GM18867 (cell line): ENCODE measurements around the gene GALNT8.

Source experiments
- ATAC-seq: cut with Tn5 transposase; IDR thresholded peaks from one replicate; pipeline ENCODE4 v1.9.1; 2021; ENCODE audit warnings: mild to moderate bottlenecking, moderate library complexity; ENCODE audit not compliant: unreplicated experiment

The GALNT8 gene

DNA sequence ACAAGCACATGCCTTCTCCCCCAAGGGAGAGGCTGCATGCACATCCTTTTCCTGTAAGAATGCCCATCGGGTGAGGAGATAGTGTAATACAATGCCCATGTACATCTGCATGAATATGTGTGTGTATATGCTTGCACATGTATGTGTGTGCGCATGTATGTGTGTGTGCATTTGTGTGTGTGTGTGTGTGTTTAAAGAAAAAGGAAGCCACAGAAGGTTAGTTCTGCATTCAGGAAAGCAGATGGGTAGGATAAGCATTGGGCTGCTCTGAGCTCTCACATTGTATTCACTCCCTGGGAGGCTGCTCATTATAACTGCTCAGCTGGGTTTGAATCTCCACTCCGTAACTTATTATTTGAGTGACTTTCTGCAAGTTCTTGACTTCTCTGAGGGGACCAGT lies 74.3 kb downstream of the GALNT8 start:
- no peak for ATAC-seq

DNA sequence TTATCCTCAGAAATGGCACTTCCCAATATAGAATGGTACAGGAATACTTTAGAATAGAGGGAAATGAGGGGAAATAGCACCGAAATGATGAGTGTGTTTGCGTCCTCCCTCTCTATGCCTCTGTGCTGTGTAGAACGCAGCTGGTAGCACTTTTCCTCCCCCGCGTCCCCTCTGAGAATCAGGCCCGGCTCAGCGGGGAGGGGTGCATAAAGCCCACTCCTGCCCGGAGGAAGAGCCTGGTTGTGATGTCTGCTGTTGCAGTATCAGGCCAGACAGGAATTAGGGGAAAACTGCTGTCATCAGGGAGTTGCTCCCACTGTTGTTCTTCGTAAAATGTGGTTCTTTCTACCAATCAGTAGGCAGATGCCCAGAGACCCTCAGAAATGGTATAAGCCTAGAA lies 76.0 kb downstream of the GALNT8 start:
- ATAC-seq: no peak

DNA sequence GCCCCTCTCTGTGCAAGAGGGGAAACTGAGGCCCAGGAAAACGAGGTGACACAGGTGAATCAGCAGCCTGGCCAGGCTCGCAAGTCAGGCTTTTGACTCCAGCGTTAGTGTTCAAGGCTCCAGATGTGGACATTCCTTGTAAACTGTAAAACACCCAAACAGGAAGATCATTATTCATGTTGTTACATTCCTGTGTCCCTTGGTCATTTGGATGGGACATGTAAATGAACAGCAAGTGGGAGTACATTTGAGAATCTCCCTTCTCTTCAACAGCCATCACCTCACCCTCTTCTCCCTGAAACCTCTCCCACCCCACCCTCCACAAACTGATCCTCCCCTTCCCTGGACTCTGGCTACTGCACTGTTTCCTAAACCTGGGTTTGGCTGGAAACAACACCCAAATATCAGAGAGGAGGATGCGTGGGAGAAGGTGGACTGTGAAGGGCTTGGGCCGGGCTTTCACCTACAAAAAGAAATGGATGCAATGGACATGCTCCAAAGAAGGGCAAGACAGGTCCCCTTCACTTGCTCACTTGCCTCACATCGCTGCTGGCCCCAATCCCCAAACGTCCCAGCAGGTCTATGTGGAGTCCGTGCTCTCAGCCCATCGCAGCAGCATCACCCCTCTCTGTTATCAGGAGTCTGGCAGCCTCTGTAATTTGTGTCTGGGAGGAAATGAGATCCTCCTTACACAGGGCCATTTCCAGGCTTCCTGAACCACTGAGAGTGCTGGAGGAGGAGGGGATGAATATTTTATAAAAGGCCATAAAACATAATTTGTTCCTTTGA lies 76.7 kb downstream of the GALNT8 start:
- ATAC-seq: no peak

GRCh38 chr12:4800555-4800954 lies 80.4 kb downstream of the GALNT8 start:
- ATAC-seq: no peak

GRCh38 chr12:4802841-4803240 lies 82.6 kb downstream of the GALNT8 start:
- no peak for ATAC-seq

GRCh38 chr12:4806439-4807115 lies 86.4 kb downstream of the GALNT8 start:
- ATAC-seq: no peak

- no peak for ATAC-seq
These were observed 87.0 kb downstream of the GALNT8 start for GRCh38 chr12:4807116-4807783.

GRCh38 chr12:4807813-4808212 lies 87.6 kb downstream of the GALNT8 start:
- no peak for ATAC-seq

DNA sequence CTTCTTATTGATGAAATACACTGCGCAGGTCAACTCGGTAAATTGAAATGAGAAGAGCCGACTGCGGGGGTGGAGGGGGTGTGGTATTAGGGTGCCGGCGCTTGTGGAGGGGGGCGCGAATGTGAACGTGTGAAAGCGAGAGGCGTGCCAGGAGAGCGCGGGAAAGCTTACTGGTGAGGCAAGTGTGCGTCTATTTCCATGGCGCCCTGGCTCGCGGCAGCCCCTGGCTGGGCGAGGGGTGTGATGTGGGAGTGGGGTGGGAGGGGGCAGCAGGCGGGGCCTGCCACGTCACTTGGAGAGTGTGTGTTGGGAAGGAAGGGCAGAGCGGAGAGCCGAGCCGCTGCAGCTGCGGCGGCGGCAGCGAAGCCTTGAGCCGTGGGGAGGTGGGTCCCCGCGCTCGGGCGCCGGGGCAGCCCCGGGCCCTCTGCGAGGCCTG lies 88.8 kb downstream of the GALNT8 start:
- ATAC-seq: no peak

GRCh38 chr12:4809449-4810218 lies 89.4 kb downstream of the GALNT8 start:
- no peak for ATAC-seq

GRCh38 chr12:4810219-4810671 lies 90.0 kb downstream of the GALNT8 start:
- ATAC-seq: no peak

- ATAC-seq: no peak
These were observed 92.6 kb downstream of the GALNT8 start for GRCh38 chr12:4812624-4813327.

DNA sequence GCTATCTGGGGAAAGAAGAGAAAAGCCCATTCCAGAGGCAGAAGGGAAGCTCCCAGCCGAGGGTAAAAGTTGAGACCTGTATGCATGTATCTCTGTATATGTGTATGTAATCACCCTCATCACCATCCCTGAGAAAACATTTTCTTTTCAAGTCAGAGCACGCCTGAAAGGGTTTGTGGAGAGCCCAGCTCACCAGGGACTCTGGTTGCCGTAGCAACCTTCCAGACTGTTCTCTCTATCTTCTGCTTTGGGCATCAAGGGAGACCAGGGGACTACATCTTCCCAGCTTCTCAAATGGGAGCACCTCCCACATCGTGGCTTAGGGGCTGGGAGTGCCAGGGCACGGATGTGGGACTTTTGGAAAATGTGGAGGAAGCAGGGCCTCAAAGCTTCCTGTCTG lies 93.5 kb downstream of the GALNT8 start:
- ATAC-seq: no peak

GRCh38 chr12:4814485-4814884 lies 94.3 kb downstream of the GALNT8 start:
- no peak for ATAC-seq

GRCh38 chr12:4816744-4817525 lies 96.7 kb downstream of the GALNT8 start:
- ATAC-seq: no peak

DNA sequence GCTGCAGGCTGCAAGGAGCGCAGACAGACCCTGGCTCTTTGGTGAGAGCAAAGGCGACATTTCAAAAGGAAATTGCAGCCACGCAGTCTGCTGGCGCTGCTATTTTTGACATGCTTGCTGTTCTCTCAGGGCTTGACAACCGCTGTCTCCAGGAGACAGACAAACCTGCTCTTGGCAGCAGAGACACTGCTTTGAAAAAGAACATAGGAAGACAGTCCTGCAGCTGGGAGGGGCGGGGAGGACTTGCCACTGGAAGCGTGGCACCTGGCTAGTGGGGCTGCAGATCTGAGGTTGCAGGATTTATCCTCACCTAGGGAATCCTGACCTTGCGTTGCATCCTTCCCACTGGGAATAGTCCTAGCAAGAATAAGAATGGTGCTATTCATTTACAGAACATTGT lies 97.7 kb downstream of the GALNT8 start:
- no peak for ATAC-seq

- ATAC-seq: no peak
These were observed 99.5 kb downstream of the GALNT8 start for GRCh38 chr12:4819654-4820053.

- ATAC-seq: no peak
These were observed 100.8 kb downstream of the GALNT8 start for GRCh38 chr12:4820971-4821370.
